K562 (cell line): ENCODE measurements around the gene MFSD6. TPM values are rescaled to one million over a fixed set of nuclear protein-coding genes. Genes with fewer than 3 reads are reported as not detected.

Source experiments
- ATF2 ChIP-seq: sonication (generic); formaldehyde crosslinking; IDR thresholded peaks from 2 replicates; pipeline ENCODE4 v1.8.1; 2022; ENCODE audit warnings: missing genetic modification reagents
- ATF4 ChIP-seq: fragments of 450-650 bp; formaldehyde crosslinking; IDR thresholded peaks from 2 replicates; pipeline ENCODE4 v1.4.0; 2022; ENCODE audit warnings: mild to moderate bottlenecking, moderate library complexity
- CSDE1 ChIP-seq, 2 experiments: fragments of 450-650 bp; IDR thresholded peaks; 2 replicates each; pipeline ENCODE4 v1.6.1; 2016; ENCODE audit warnings: mild to moderate bottlenecking in 1 of 2
- CXXC5 ChIP-seq: fragments of 250-450 bp; sonication (Bioruptor Pico); IDR thresholded peaks from 2 replicates; pipeline ENCODE4 v1.8.0; 2022; ENCODE audit warnings: inconsistent platforms, mild to moderate bottlenecking, moderate library complexity
- E2F3 ChIP-seq: fragments of 250-450 bp; sonication (Bioruptor Pico); IDR thresholded peaks from 2 replicates; pipeline ENCODE4 v1.4.0; 2020; ENCODE audit warnings: mild to moderate bottlenecking
- HEY1 ChIP-seq: fragments of 250-450 bp; sonication (Bioruptor Pico); IDR thresholded peaks from 2 replicates; pipeline ENCODE4 v1.5.0; 2020; ENCODE audit warnings: mild to moderate bottlenecking, moderate library complexity, borderline replicate concordance
- MNT ChIP-seq, 2 experiments: fragments of 450-650 bp; conservative IDR thresholded peaks; 2 replicates each; pipeline ENCODE4 v1.6.1; 2017; ENCODE audit warnings: mild to moderate bottlenecking in 2 of 2, moderate library complexity in 2 of 2
- PRDM10 ChIP-seq: fragments of 450-650 bp; IDR thresholded peaks from 2 replicates; pipeline ENCODE4 v1.6.1; 2018; ENCODE audit not compliant: partially characterized antibody
- SP1 ChIP-seq: sonication (generic); formaldehyde crosslinking; IDR thresholded peaks from 2 replicates; pipeline ENCODE4 v1.8.1; 2022; ENCODE audit warnings: mild to moderate bottlenecking, missing genetic modification reagents
- SRSF3 ChIP-seq: fragments of 200-400 bp; formaldehyde crosslinking; IDR thresholded peaks from 2 replicates; pipeline ENCODE4 v1.6.1; 2016; ENCODE audit warnings: mild to moderate bottlenecking, low read length, moderate library complexity; ENCODE audit not compliant: insufficient read depth
- ZBTB43 ChIP-seq: sonication (generic); formaldehyde crosslinking; IDR thresholded peaks from 2 replicates; pipeline ENCODE4 v1.8.0; 2023; ENCODE audit warnings: mild to moderate bottlenecking, missing genetic modification reagents
- ZNF395 ChIP-seq: fragments of 200-800 bp; sonication (Bioruptor generic); IDR thresholded peaks from 2 replicates; pipeline ENCODE4 v1.6.1; 2017; ENCODE audit warnings: missing genetic modification characterization, missing compliant biosample characterization
- ZNF511 ChIP-seq: sonication (generic); formaldehyde crosslinking; IDR thresholded peaks from 2 replicates; pipeline ENCODE4 v1.8.0; 2022; ENCODE audit warnings: mild to moderate bottlenecking, missing genetic modification reagents
- polyA plus RNA-seq, 8 experiments: library from polyadenylated mRNA; depleted of rRNA in 4 of 8; stranded (reverse) in 5 of 8; unstranded in 3 of 8; fragments of >200 nt; fragmentation: Nextera tagmentation in 2 of 8; fragmentation: Illumina TruSeq in 1 of 8; extraction: Ambion mirVana in 2 of 8; extraction: Trizol in 1 of 8; gene quantifications; 2 replicates each; pipeline versions ENCODE4 v1.2.1 to v1.2.3, GENCODE V29; 2011 to 2014; ENCODE audit warnings: inconsistent platforms in 1 of 8, missing spikeins in 1 of 8
- total RNA-seq, 7 experiments: library from RNA; depleted of rRNA in 6 of 7; stranded (reverse); fragments of >200 nt in 6 of 7; fragmentation: Illumina TruSeq in 2 of 7; extraction: Trizol in 2 of 7; gene quantifications; 2 replicates each; pipeline versions ENCODE4 v1.2.1 to v1.2.3, GENCODE V29; 2011 to 2021; ENCODE audit warnings: low replicate concordance in 1 of 7

MFSD6 gene
- total and polyA plus RNA-seq, 9 of the 15 experiments (the other 6 are each of a cell fraction or from before 2014, with no cell fraction given): 1.1 to 7.9 (median 4.4) TPM

- TF ChIP-seq ZBTB43 (no peak), CXXC5 (CRISPR knock-in tag) (peak; percentile 96), PRDM10 (no peak), E2F3 (no peak), HEY1 (no peak), CSDE1 (IDR thresholded peaks at IDR 0.05) (no peak), SP1 (peak; percentile 61), ZNF395 (CRISPR knock-in tag) (no peak), ATF4 (peak; percentile 78; the same call in 1 of the 2 replicates), ZNF511 (no peak), SRSF3 (no peak), MNT (conservative IDR thresholded peaks at IDR 0.05) (peak in 1 of 2 experiments; percentile 46; a peak in 1 of 4 replicates), ATF2 (CRISPR knock-in tag) (no peak)
Measured at GRCh38 chr2:190380962-190381412, 27.2 kb upstream of the MFSD6 start (continued).
